Activated gamma-delta T cell treated with anti-CD3 and anti-CD28 coated beads, Interleukin-2, amount 50 U/mL, for 16 hours (primary cell): ENCODE measurements around the gene DNAJA3.

Experiments
- DNase-seq: peaks from one replicate; pipeline ENCODE4 v3.0.0-alpha.2; 2020; ENCODE audit warnings: low read depth

The DNAJA3 gene

GRCh38 chr16:4474192-4474961, 48.7 kb downstream of the DNAJA3 start, which contains the start of gene NMRAL1:
TSS of gene NMRAL1 (minus strand) at chr16:4474625. CDS start at chr16:4474132, 493 bp downstream.
- DNase-seq, result peak; percentile 71

- peak; percentile 89 for DNase-seq
These were observed 50.5 kb downstream of the DNAJA3 start, which contains the start of gene HMOX2 for GRCh38 chr16:4475880-4476788. TSS of gene HMOX2 (plus strand) at chr16:4476398. CDS start at chr16:4505525, 29,127 bp downstream.

- no peak for DNase-seq
These were observed 52.3 kb downstream of the DNAJA3 start for GRCh38 chr16:4477966-4478365.

GRCh38 chr16:4481526-4481925, 55.9 kb downstream of the DNAJA3 start:
- DNase-seq, result no peak

- no peak for DNase-seq
These were observed 56.3 kb downstream of the DNAJA3 start for GRCh38 chr16:4481963-4482362.

GRCh38 chr16:4486126-4486893, 60.6 kb downstream of the DNAJA3 start:
- no peak for DNase-seq

- no peak for DNase-seq
These were observed 62.4 kb downstream of the DNAJA3 start for GRCh38 chr16:4487955-4488498.

- DNase-seq, result no peak
These were observed 62.9 kb downstream of the DNAJA3 start for GRCh38 chr16:4488499-4488967.

GRCh38 chr16:4489030-4489429, 63.4 kb downstream of the DNAJA3 start:
- DNase-seq, result no peak

- DNase-seq, result no peak
These were observed 66.2 kb downstream of the DNAJA3 start for GRCh38 chr16:4491898-4492297.

GRCh38 chr16:4494746-4495490, 69.2 kb downstream of the DNAJA3 start:
- no peak for DNase-seq

- no peak for DNase-seq
These were observed 70.1 kb downstream of the DNAJA3 start for GRCh38 chr16:4495766-4496165.

GRCh38 chr16:4496305-4496704, 70.6 kb downstream of the DNAJA3 start:
- no peak for DNase-seq

- no peak for DNase-seq
These were observed 73.0 kb downstream of the DNAJA3 start for GRCh38 chr16:4498546-4499195.

GRCh38 chr16:4499196-4499555, 73.5 kb downstream of the DNAJA3 start:
- no peak for DNase-seq

- no peak for DNase-seq
These were observed 74.6 kb downstream of the DNAJA3 start for GRCh38 chr16:4500272-4500671.

GRCh38 chr16:4501071-4501478, 75.4 kb downstream of the DNAJA3 start:
- DNase-seq, result no peak

- peak; percentile 50 for DNase-seq
These were observed 79.9 kb downstream of the DNAJA3 start for GRCh38 chr16:4505356-4506147.
